ENCODE data around the gene SHISA9. TPM values are rescaled to one million over a fixed set of nuclear protein-coding genes. Genes with fewer than 3 reads are reported as not detected.

SHISA9 gene
- total and polyA plus RNA-seq, 2 donors (not counting 1 experiment from before 2014, with no cell fraction given) = 0.03 to 0.07 TPM

- Histone ChIP-seq H3K36me3 (replicated peaks in 1 of 2; ENCODE audit: control extremely low read depth in 1 of 2, control insufficient read depth in 1 of 2, extremely low read depth in 1 of 2, insufficient read depth in 2 of 2, low read length in 1 of 2) (no peaks in the 10 kb centered on the region), H3K4me3 (ENCODE audit: control extremely low read depth in 1 of 5, extremely low read depth in 1 of 5, insufficient read depth in 1 of 5, low read depth in 2 of 5, low read length in 4 of 5) (no peak overlapping the region), H3K4me1 (ENCODE audit: control insufficient read depth in 2 of 2, insufficient read depth in 2 of 2, low read length in 2 of 2) (no peaks in the 10 kb centered on the region), H2AFZ (ENCODE audit: insufficient read depth, low read depth, low read length, poor library complexity, severe bottlenecking) (no peak overlapping the region), H3K9ac (ENCODE audit: low read length) (no peak overlapping the region), H3K27ac (ENCODE audit: low read length in 2 of 2) (no peak overlapping the region), H3K79me2 (ENCODE audit: control insufficient read depth, insufficient read depth, low read length) (no peaks in the 10 kb centered on the region), H3K27me3 (replicated peaks in 1 of 4; ENCODE audit: control extremely low read depth in 1 of 4, control insufficient read depth in 3 of 4, insufficient read depth in 4 of 4, low read length in 3 of 4) (no peaks in the 10 kb centered on the region), H3K4me2 (replicated peaks; ENCODE audit: low read depth, low read length, poor library complexity, severe bottlenecking) (no peak overlapping the region), H4K20me1 (ENCODE audit: control insufficient read depth, insufficient read depth, low read length, poor library complexity, severe bottlenecking) (no peaks in the 10 kb centered on the region), H3K9me3 (ENCODE audit: control extremely low read depth in 1 of 3, control insufficient read depth in 2 of 3, insufficient read depth in 1 of 3, low read length in 2 of 3) (no peaks in the 10 kb centered on the region)
- no peak overlapping the region for H3K27ac Mint-ChIP-seq
- H3K9me3 Mint-ChIP-seq (ENCODE audit: insufficient read depth) = no peaks in the 10 kb centered on the region
- no peak overlapping the region for H3K4me3 Mint-ChIP-seq
- CTCF ChIA-PET = no interaction called here
- intact Hi-C loops (cut with micrococcal nuclease) = no loop called here
- POLR2A ChIA-PET = no interaction called here
- no peak for DNase-seq
- H3K4me1 Mint-ChIP-seq = no peaks in the 10 kb centered on the region
- H3K27me3 Mint-ChIP-seq = peaks cover 25% of the 10 kb centered on the region
- TF ChIP-seq CTCF (IDR thresholded peaks at IDR 0.05) = no peak
- no peak for TF ChIP-seq EZH2 (IDR thresholded peaks at IDR 0.05; ENCODE audit: borderline replicate concordance, insufficient read depth, low read depth, low read length, poor library complexity, severe bottlenecking)
- ATAC-seq (ENCODE audit: low read depth) = no peak
- no CpG with 5 or more reads among the region's 1 CpG for WGBS (ENCODE audit: insufficient coverage)
These were observed 19.7 kb upstream of the SHISA9 start for GRCh38 chr16:12881740-12882139.

GRCh38 chr16:12885742-12886141, 15.7 kb upstream of the SHISA9 start:
- 66% methylated on average over 4 of the region's 5 CpGs for WGBS (ENCODE audit: insufficient coverage)
- Histone ChIP-seq H3K27me3 (replicated peaks in 1 of 4; ENCODE audit: control extremely low read depth in 1 of 4, control insufficient read depth in 3 of 4, insufficient read depth in 4 of 4, low read length in 3 of 4) (no peaks in the 10 kb centered on the region), H3K4me1 (ENCODE audit: control insufficient read depth in 2 of 2, insufficient read depth in 2 of 2, low read length in 2 of 2) (no peaks in the 10 kb centered on the region), H3K9me3 (ENCODE audit: control extremely low read depth in 1 of 3, control insufficient read depth in 2 of 3, insufficient read depth in 1 of 3, low read length in 2 of 3) (no peaks in the 10 kb centered on the region), H4K20me1 (ENCODE audit: control insufficient read depth, insufficient read depth, low read length, poor library complexity, severe bottlenecking) (no peaks in the 10 kb centered on the region), H3K36me3 (replicated peaks in 1 of 2; ENCODE audit: control extremely low read depth in 1 of 2, control insufficient read depth in 1 of 2, extremely low read depth in 1 of 2, insufficient read depth in 2 of 2, low read length in 1 of 2) (no peaks in the 10 kb centered on the region), H3K79me2 (ENCODE audit: control insufficient read depth, insufficient read depth, low read length) (no peaks in the 10 kb centered on the region), H3K27ac (ENCODE audit: low read length in 2 of 2) (no peak overlapping the region), H3K4me2 (replicated peaks; ENCODE audit: low read depth, low read length, poor library complexity, severe bottlenecking) (no peak overlapping the region), H3K9ac (ENCODE audit: low read length) (no peak overlapping the region), H2AFZ (ENCODE audit: insufficient read depth, low read depth, low read length, poor library complexity, severe bottlenecking) (no peak overlapping the region), H3K4me3 (ENCODE audit: control extremely low read depth in 1 of 5, extremely low read depth in 1 of 5, insufficient read depth in 1 of 5, low read depth in 2 of 5, low read length in 4 of 5) (no peak overlapping the region)
- ChIA-PET CTCF (no interaction called here), POLR2A (no interaction called here)
- no peaks in the 10 kb centered on the region for H3K4me1 Mint-ChIP-seq
- H3K4me3 Mint-ChIP-seq = no peak overlapping the region
- H3K27me3 Mint-ChIP-seq = peaks cover 23% of the 10 kb centered on the region
- DNase-seq = no peak
- no peak for TF ChIP-seq CTCF (IDR thresholded peaks at IDR 0.05)
- no peak for TF ChIP-seq EZH2 (IDR thresholded peaks at IDR 0.05; ENCODE audit: borderline replicate concordance, insufficient read depth, low read depth, low read length, poor library complexity, severe bottlenecking)
- intact Hi-C loops (cut with micrococcal nuclease) = no loop called here
- no peak overlapping the region for H3K27ac Mint-ChIP-seq
- ATAC-seq (ENCODE audit: low read depth) = no peak
- H3K9me3 Mint-ChIP-seq (ENCODE audit: insufficient read depth) = no peaks in the 10 kb centered on the region
